ENCODE data around the gene EEF1A2.
"Not testable (repeated sequence)": the region's sequence is repeated elsewhere in the genome, so short reads cannot be mapped to it uniquely, and the experiment has no call there.

The EEF1A2 gene

DNA sequence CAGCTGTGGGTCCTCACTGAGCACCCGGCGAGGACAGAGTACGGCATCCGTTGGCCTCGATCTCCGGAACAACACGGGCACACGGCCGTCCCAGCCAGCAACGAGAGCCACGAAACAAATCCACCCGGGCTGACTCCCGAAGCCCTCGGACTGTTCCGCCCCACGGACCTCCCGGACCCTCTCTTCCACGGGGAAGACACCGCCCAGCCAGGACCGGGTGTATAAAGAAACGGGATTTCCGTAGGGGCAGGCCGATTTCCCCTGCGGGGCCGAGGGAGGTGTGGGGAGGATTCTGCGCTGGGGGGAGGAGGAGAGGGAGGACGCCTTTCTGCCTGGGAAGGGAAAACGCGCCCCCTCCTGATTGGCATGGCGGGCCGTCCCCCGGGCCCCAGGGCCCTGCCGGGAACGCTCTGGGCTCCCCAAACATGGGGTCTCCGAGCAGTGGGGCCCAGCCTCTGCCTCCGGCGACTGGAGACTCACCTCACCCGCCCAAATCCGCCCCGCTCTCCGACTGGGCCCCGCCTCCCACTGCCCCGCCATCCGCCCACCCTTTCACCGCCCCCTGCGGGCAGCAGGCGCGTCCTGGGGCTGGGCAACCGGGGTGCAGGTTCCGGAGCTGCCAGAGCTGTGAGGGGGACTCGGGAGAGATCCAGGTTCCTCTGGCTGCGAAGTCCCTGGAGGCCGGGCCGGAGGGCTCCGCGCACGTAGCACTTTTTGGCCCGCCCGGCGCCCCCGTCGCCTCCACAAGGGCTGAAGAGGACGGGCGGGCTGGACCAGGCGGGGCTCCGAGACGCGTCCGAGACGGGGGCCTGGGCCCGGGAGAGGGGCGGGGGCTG lies 21.0 kb upstream of the EEF1A2 start:
- peak; percentile 73 for DNase-seq

- DNase-seq, result peak; percentile 7
These were observed 20.2 kb upstream of the EEF1A2 start for GRCh38 chr20:63518946-63519667.

DNA sequence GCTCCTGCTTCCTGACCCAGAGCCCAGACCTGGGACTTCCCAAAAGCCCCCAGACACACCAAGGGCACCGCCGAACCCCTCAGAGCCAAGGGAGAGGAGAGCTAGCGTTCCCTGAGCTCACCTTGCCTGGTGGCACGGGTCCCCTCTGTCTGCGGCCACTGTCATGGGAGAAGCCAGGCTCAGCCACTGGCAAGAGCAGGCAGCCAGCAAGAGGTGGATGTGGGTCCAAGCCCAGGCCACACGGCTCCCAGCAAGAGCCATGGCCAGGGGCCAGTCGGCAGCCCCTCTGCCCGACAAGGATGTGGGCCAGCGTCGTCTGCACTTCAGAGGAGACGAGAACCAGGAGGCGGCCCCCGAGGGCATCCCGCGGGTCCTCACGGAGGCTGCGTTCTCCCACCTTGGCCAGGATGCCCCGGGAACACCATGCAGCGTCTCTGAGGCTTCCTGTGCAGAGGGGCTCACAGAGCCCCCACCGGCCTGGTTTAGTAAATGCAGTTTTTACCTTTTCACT lies 19.5 kb upstream of the EEF1A2 start:
- no peak for DNase-seq

DNA sequence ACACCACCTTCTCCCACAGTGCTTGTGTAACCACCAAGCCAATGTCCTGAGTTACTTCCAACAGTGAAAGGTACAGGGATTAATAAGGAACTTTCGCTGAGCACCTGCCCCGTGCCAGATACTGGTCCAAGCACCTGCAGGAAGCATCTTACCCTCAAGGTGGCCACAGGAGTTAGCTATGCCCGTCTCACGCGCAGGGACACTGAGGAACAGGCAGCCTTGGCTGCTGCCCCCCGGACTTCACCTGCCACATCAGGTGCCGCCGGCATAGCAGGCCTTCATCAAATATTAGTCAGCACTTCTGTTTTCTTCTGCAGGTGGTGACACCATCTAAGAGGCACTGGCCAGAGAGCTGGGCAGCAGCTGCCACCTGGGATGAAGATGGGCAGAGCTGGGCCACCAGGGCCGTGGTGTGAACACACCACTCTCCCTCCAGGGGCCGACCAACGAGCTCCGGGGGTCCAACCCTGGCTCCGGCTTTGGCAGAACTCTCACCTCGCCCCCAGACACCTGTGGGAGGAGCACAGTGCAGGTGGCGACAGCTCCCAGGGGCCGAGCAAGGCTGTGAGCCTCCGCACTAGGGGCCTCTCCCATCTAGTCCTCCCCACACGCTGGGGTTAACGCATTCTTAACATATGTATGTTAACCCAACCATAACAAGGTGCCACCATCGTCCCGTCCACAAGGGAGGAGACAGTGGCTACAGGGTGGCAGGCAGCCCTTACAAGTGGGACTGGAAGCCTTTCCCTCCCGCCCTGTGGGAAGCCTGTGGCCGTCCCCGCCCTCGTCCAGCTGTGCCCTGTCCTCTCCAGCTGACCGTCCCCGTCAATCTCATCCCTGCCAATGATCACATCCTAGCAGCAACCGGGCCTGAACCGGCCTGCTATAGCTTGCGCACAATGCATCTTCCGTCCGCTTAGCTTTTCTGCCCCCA lies 18.8 kb upstream of the EEF1A2 start:
- DNase-seq, result no peak

DNA sequence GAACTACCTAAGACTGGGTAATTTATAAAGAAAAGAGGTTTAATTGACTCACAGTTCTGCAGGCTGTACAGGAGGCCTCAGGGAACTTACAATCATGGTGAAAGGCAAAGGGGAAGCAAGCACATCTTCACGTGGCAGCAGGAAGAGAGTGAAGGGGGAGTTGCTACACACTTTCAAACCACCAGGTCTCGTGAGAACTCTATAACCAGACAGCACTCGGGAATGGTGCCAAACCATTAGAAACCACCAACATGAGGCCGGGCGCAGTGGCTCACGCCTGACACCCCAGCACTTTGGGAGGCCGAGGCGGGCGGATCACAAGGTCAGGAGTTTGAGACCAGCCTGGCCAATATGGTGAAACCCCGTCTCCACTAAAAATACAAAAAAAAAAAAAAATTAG lies 15.6 kb upstream of the EEF1A2 start:
- DNase-seq, result not testable (repeated sequence)

GRCh38 chr20:63513207-63513606 lies 14.3 kb upstream of the EEF1A2 start:
- DNase-seq, result no peak

DNA sequence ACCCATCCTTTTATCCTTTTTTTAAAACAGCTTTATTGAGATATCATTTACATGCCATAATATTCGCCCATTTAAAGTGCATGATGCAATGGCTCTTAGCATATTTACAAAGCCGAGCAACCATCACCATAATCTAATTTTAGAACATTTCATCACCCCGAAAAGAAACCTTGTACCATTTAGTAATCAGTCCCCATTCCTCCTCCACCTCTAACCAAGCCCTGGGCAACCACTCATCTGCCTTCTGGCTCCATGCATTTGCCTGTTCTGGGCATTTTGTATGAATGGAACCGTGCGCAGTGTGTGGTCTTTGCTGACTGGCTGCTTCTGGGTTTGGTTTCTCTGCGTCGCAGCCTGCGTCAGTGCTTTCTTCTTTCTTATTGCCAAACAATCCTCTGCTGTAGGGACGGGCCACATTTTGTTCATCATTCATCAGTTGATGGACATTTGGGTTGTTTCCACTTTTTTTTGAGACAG lies 10.2 kb upstream of the EEF1A2 start:
- DNase-seq, result no peak

DNA sequence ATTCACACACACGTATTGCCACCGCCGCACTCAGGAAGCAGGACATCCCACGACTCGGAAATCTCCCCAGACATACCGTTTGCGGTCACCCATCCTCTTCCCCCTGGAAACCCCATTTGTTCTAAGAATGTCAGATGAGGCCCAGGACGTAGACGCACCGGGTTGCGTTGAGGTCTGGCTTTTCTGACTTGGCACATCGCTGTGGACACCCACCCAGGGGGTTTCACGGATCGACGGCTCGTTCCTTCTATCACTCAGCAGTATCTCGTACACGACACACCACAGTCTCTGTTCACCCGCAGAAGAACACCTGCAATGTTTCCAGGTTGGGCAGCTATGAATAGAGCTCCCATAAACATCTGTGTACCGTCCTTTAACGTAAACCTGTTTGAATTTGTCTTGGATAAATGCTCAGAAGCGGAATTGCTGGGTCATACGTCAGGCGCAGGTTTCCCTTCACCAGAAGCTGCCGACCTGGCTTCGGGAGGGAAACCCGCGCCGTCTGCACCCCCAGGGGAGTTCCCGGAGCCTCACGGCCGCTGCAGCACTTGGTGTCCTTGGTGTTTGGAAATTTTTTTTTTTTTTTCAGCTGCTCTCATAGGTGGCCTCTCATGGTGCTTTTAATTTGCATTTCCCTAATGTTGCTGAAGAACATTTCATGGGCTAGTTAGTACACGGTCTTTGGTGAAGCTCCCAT lies 9.3 kb upstream of the EEF1A2 start:
- DNase-seq, result no peak

DNA sequence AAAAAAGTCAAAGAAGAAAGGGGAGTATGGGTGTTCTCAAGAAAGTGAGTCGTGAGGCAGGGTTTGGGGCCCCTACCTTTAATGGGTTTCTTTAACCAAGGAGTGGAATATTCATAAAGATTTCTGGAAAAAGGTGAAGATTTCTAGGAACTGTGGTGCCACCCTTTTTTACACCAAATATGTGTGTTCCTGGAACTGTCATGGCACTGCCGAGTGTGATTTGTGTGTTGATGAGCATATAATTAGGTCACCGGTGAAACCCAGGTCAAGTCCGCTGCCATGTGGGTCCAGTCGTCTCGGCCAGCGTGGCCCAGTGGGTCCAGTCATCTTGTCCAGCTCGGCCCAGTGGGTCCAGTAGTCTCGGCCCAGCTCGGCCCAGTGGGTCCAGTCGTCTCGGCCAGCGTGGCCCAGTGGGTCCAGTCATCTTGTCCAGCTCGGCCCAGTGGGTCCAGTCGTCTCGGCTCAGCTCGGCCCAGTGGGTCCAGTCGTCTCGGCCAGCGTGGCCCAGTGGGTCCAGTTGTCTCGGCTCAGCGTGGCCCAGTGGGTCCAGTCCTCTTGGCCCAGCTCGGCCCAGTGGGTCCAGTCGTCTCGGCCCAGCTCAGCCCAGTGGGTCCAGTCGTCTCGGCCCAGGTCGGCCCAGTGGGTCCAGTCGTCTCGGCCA lies 8.3 kb upstream of the EEF1A2 start:
- no peak for DNase-seq

GRCh38 chr20:63505723-63506122 lies 6.8 kb upstream of the EEF1A2 start:
- DNase-seq, result no peak

- no peak for DNase-seq
These were observed 6.4 kb upstream of the EEF1A2 start for GRCh38 chr20:63505281-63505680.

GRCh38 chr20:63504642-63505041 lies 5.8 kb upstream of the EEF1A2 start:
- no peak for DNase-seq

DNA sequence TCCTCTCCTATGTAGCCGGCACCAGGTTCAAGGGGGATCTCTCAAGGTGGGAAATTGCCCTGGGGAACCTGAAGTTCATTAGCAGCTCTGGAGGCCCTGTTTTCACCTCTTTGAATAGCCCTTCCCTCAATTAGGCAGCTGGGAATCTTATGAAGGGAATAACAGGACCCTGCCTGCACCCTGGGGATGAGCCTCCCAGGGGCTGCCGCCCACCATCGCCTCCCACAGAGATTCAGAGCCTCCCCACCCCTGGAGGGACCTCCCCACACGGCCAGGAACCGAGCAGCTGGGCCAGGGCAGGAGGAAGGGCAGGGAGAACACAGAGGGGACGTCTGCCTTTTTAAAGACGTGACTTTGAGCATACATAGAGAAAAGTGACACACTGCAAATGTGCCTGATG lies 4.6 kb upstream of the EEF1A2 start:
- DNase-seq, result no peak

- no peak for DNase-seq
These were observed 3.8 kb upstream of the EEF1A2 start for GRCh38 chr20:63502671-63503172.

GRCh38 chr20:63501818-63502670 lies 3.2 kb upstream of the EEF1A2 start:
- no peak for DNase-seq

DNA sequence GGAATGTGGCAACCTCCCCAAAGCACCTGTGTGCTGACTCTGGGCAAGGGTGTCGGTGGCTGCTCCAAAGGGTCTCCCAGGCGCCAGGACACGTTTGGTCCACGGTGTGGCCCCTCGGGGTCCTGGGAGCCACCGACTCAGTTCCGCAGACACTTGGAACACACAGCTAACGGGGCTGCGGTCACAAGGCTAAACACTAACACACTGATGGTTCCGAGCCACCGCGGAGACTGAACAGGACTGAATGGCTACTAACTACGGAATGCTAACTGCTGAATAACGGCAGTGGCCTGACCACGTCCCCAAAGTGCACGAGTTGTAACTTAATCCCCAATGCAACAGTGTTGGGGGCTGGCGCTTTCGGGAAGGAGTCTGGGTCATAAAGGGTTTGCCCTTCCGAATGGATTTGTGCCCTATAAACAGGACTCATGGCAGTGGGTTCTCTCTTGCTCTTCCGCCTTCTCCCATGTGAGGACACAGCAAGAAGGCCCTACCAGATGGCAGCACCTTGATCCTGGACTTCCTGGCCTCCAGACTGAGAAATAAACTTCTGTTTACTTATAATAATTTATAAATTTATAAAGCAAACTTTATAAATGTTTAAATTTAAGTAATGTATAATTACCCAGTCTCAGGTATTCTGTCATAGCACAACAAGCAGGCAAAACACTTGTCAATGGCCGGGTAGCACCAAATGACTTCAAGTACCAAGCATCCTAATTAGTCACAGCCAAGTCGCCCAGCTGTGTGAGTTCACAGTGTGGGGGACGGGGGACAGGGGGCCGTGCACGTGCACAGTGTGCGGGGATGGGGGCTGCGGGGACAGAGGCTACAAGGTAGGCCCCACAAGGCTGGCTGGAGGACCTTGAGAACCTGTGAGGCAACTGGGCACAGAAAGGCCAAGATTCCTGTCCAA lies 2.3 kb upstream of the EEF1A2 start:
- no peak for DNase-seq

DNA sequence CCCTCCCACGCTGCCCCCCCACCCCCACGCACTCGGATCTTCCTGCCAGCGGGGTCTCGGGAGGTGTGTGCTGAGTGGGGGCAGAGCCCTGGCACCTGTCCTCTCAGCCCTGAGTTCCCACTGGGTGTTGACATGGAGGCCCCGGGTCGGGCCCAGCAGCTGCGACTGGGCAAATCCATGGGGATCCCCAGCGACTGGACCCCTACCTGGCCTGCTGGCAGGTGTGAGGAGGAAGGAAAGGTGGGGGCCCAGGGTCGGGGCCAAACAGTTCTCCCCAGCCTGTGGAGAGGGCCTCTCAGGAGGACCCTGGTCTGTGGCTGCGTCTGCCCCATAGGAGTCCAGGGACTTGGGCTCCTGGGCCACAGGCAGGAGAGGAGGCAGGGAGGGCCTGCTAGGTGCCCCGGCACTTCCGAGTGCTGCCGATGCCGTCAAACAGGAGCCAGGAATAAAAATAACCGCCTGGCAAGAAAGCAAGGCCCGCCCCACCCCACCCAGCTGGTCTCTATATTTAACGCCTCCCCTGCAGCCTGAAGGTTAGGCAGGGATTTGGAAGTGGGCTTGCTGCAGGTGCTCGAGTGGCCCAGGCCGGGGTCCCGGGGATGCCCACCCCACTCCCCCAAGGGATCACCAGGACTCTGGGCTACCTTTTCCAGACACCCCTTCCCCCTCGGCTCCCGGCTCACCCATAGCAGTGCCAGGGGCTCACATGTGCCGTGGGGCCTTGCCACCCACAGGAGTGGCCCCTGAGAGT lies 1.4 kb upstream of the EEF1A2 start:
- DNase-seq, result no peak

- no peak for DNase-seq
These were observed 571 bp upstream of the EEF1A2 start for GRCh38 chr20:63499338-63499969.

All from activated gamma-delta T cell treated with Interleukin-2 at 50 U/mL for 16 hours (primary cell).